ENCODE data around the gene AIG1. TPM values are rescaled to one million over a fixed set of nuclear protein-coding genes. Genes with fewer than 3 reads are reported as not detected.

AIG1 gene
- total and polyA plus RNA-seq, 4 donors, result 32.4 to 72.3 (median 49.3) TPM

- H3K9me3 ChIP-seq (ENCODE audit: control insufficient read depth, low read length), result no peaks in the 10 kb centered on the region
- no peak overlapping the region for H3K4me3 ChIP-seq (ENCODE audit: low read length in 2 of 2)
- H3K27ac ChIP-seq (ENCODE audit: low read depth in 1 of 2, low read length in 2 of 2), result no peak overlapping the region
- ATAC-seq (ENCODE audit: low FRiP score) (no peak), DNase-seq (no peak)
- no peaks in the 10 kb centered on the region for H3K36me3 ChIP-seq (ENCODE audit: control insufficient read depth in 1 of 2, insufficient read depth in 2 of 2, low read length in 1 of 2)
- intact Hi-C loops (cut with DNase I), result no loop called here
- 97% methylated on average over 2 of the region's 2 CpGs for WGBS, 2 donors
- no peaks in the 10 kb centered on the region for H3K27me3 ChIP-seq (ENCODE audit: control insufficient read depth in 1 of 2, insufficient read depth in 2 of 2, low read length in 1 of 2)
- H3K4me1 ChIP-seq (ENCODE audit: control insufficient read depth in 1 of 2, insufficient read depth in 2 of 2, low read length in 2 of 2), result peaks cover 0 to 1% of the 10 kb centered on the region in 2 donors
Measured at GRCh38 chr6:143096403-143096802, 35.7 kb downstream of the AIG1 start.

DNA sequence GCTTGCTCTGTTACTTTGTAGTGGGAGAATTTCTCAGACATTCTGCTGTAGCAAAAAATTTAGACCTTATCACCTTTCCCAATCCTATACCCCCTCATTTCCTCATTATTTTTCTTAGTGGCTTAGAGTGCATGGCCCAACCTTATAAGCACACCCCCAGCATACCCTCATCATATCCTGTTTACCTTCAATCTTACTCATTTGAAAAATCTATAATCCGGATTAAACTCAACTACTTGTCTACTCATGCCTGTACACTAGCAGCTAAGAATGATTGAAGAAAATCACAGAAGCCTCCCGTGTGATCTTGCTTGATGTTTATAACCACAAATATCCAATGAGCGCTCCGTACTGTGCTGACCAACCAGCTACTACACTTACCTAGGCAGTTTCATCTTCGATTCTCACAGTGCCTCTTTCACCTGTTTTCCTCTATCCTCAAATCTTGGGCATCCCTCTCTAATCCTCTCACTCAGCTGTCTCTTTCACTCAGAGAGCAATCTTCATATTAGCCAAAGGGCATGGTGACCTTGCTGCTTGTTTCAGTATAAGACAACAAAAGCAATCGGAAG, 36.6 kb downstream of the AIG1 start:
- Histone ChIP-seq H3K9me3 (ENCODE audit: control insufficient read depth, low read length) (no peaks in the 10 kb centered on the region), H3K4me1 (ENCODE audit: control insufficient read depth in 1 of 2, insufficient read depth in 2 of 2, low read length in 2 of 2) (peaks cover 0 to 1% of the 10 kb centered on the region in 2 donors), H3K27me3 (ENCODE audit: control insufficient read depth in 1 of 2, insufficient read depth in 2 of 2, low read length in 1 of 2) (no peaks in the 10 kb centered on the region), H3K4me3 (ENCODE audit: low read length in 2 of 2) (no peak overlapping the region), H3K36me3 (ENCODE audit: control insufficient read depth in 1 of 2, insufficient read depth in 2 of 2, low read length in 1 of 2) (no peaks in the 10 kb centered on the region), H3K27ac (ENCODE audit: low read depth in 1 of 2, low read length in 2 of 2) (no peak overlapping the region)
- DNase-seq, result no peak
- intact Hi-C loops (cut with DNase I), result no loop called here
- ATAC-seq (ENCODE audit: low FRiP score), result no peak
- 93 to 94% methylated on average over 6 of the region's 6 CpGs for WGBS, 2 donors

GRCh38 chr6:143098054-143098671, 37.5 kb downstream of the AIG1 start:
- Histone ChIP-seq H3K9me3 (ENCODE audit: control insufficient read depth, low read length) (no peaks in the 10 kb centered on the region), H3K4me1 (ENCODE audit: control insufficient read depth in 1 of 2, insufficient read depth in 2 of 2, low read length in 2 of 2) (peaks cover 0 to 1% of the 10 kb centered on the region in 2 donors), H3K27ac (ENCODE audit: low read depth in 1 of 2, low read length in 2 of 2) (no peak overlapping the region), H3K27me3 (ENCODE audit: control insufficient read depth in 1 of 2, insufficient read depth in 2 of 2, low read length in 1 of 2) (no peaks in the 10 kb centered on the region), H3K4me3 (ENCODE audit: low read length in 2 of 2) (no peak overlapping the region), H3K36me3 (ENCODE audit: control insufficient read depth in 1 of 2, insufficient read depth in 2 of 2, low read length in 1 of 2) (no peaks in the 10 kb centered on the region)
- WGBS, 2 donors, result 89 to 92% methylated on average over 2 of the region's 2 CpGs
- no peak for DNase-seq
- no peak for ATAC-seq (ENCODE audit: low FRiP score)
- intact Hi-C loops (cut with DNase I), result no loop called here

GRCh38 chr6:143099647-143100046, 39.0 kb downstream of the AIG1 start:
- no peak for ATAC-seq (ENCODE audit: low FRiP score)
- H3K27ac ChIP-seq (ENCODE audit: low read depth in 1 of 2, low read length in 2 of 2), result no peak overlapping the region
- H3K36me3 ChIP-seq (ENCODE audit: control insufficient read depth in 1 of 2, insufficient read depth in 2 of 2, low read length in 1 of 2), result no peaks in the 10 kb centered on the region
- no peaks in the 10 kb centered on the region for H3K9me3 ChIP-seq (ENCODE audit: control insufficient read depth, low read length)
- 98% methylated on average over 2 of the region's 2 CpGs for WGBS, 2 donors
- DNase-seq, result no peak
- H3K4me1 ChIP-seq (ENCODE audit: control insufficient read depth in 1 of 2, insufficient read depth in 2 of 2, low read length in 2 of 2), result peaks cover 1 to 2% of the 10 kb centered on the region in 2 donors
- intact Hi-C loops (cut with DNase I), result no loop called here
- H3K27me3 ChIP-seq (ENCODE audit: control insufficient read depth in 1 of 2, insufficient read depth in 2 of 2, low read length in 1 of 2), result no peaks in the 10 kb centered on the region
- no peak overlapping the region for H3K4me3 ChIP-seq (ENCODE audit: low read length in 2 of 2)

- intact Hi-C loops (cut with DNase I), result no loop called here
- 99 to 100% methylated on average over 2 of the region's 2 CpGs for WGBS, 2 donors
- H3K9me3 ChIP-seq (ENCODE audit: control insufficient read depth, low read length), result no peaks in the 10 kb centered on the region
- no peak overlapping the region for H3K27ac ChIP-seq (ENCODE audit: low read depth in 1 of 2, low read length in 2 of 2)
- H3K27me3 ChIP-seq (ENCODE audit: control insufficient read depth in 1 of 2, insufficient read depth in 2 of 2, low read length in 1 of 2), result no peaks in the 10 kb centered on the region
- H3K4me3 ChIP-seq (ENCODE audit: low read length in 2 of 2), result no peak overlapping the region
- H3K36me3 ChIP-seq (ENCODE audit: control insufficient read depth in 1 of 2, insufficient read depth in 2 of 2, low read length in 1 of 2), result no peaks in the 10 kb centered on the region
- no peak for DNase-seq
- peaks cover 1 to 2% of the 10 kb centered on the region in 2 donors for H3K4me1 ChIP-seq (ENCODE audit: control insufficient read depth in 1 of 2, insufficient read depth in 2 of 2, low read length in 2 of 2)
- ATAC-seq (ENCODE audit: low FRiP score), result no peak
Measured at GRCh38 chr6:143100429-143100828, 39.7 kb downstream of the AIG1 start.

DNA sequence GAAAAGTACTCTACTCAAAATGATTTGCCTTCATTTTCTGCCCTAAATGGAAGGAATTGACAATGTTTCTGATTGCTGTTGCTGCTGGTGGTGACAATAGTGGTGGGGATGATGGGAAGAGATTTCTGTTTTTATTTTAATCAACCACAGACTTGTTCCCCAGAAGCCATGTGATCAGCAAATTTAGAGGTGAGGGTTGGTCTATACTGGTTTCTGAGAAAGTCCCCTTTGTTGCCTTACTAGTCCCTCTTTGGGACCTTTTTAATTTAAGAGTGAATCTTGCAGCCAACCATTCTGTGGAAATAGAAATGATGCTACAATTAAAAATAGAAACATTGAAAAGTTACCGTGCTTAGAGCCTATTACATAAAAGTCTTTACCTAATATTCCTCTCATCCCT, 43.2 kb downstream of the AIG1 start:
- H3K9me3 ChIP-seq (ENCODE audit: control insufficient read depth, low read length), result no peaks in the 10 kb centered on the region
- DNase-seq (no peak), ATAC-seq (ENCODE audit: low FRiP score) (no peak)
- intact Hi-C loops (cut with DNase I), result no loop called here
- H3K4me1 ChIP-seq (ENCODE audit: control insufficient read depth in 1 of 2, insufficient read depth in 2 of 2, low read length in 2 of 2), result peaks cover 2 to 3% of the 10 kb centered on the region in 2 donors
- 10 to 22% methylated on average over 1 of the region's 1 CpG for WGBS, 2 donors
- no peak overlapping the region for H3K4me3 ChIP-seq (ENCODE audit: low read length in 2 of 2)
- no peak overlapping the region for H3K27ac ChIP-seq (ENCODE audit: low read depth in 1 of 2, low read length in 2 of 2)
- H3K27me3 ChIP-seq (ENCODE audit: control insufficient read depth in 1 of 2, insufficient read depth in 2 of 2, low read length in 1 of 2), result no peaks in the 10 kb centered on the region
- no peaks in the 10 kb centered on the region for H3K36me3 ChIP-seq (ENCODE audit: control insufficient read depth in 1 of 2, insufficient read depth in 2 of 2, low read length in 1 of 2)

DNA sequence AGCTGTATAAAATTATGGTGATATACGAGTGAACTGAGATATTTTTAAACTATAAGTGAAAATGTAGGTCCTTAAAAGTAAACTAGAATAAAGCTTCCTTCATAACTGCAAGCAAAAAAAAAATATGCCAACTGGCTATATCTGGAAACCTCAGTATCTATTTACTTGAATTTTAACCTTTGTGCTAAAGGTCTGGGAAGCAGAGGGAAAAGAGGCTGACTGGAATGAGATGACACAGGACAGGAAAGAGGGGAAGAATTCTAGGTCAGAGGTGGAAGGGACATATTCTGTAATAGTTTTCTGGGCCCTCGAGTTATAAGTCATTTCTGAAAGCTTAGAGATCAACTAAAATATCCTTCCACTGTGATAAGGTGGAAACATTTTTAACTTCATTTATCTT, 46.8 kb downstream of the AIG1 start:
- H3K27me3 ChIP-seq (ENCODE audit: control insufficient read depth in 1 of 2, insufficient read depth in 2 of 2, low read length in 1 of 2), result no peaks in the 10 kb centered on the region
- no peak overlapping the region for H3K4me3 ChIP-seq (ENCODE audit: low read length in 2 of 2)
- ATAC-seq (ENCODE audit: low FRiP score), result no peak
- H3K4me1 ChIP-seq (ENCODE audit: control insufficient read depth in 1 of 2, insufficient read depth in 2 of 2, low read length in 2 of 2), result peaks cover 2% of the 10 kb centered on the region in 2 donors
- WGBS, 2 donors, result 58 to 63% methylated on average over 2 of the region's 2 CpGs
- intact Hi-C loops (cut with DNase I), result no loop called here
- DNase-seq, result no peak
- no peak overlapping the region for H3K27ac ChIP-seq (ENCODE audit: low read depth in 1 of 2, low read length in 2 of 2)
- H3K9me3 ChIP-seq (ENCODE audit: control insufficient read depth, low read length), result no peaks in the 10 kb centered on the region
- no peaks in the 10 kb centered on the region for H3K36me3 ChIP-seq (ENCODE audit: control insufficient read depth in 1 of 2, insufficient read depth in 2 of 2, low read length in 1 of 2)

DNA sequence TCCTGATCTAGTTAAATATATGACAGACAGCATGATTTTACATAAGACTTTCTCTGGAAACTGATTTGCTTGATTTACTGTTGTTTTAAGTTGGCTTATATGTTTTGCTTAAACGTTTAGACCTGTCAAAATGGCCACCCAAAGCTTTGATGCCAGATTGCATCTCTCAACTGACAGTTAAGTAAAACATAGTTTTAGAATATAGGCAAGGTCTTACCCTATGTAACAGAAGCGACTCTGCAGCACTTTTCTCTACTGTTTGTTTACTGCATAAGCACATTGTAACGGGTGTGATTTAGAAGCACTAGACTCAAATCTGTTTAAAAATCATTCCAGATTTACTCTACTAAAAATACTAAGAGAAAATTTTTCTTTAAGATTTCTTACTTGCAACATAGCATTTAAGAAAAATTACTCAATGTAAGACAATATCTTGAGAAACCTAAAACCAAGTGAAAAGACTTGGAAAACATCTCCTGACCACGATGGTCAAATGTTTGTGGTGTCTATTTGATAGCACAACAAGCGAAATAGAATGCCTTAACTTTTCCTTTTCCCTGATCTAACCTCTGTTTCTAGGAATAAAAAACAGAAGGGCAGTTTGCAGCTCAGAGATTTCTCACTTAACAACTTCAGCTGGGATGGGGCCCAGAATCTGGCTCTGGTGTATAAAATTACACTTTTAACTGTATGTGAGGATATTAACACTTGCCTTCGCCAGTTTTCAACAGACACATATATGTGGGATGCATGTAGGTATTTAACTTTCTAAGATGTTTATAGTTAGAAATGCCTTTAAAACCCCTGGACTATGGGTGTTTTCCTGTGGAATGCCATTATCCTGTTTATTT, 47.4 kb downstream of the AIG1 start:
- Histone ChIP-seq H3K9me3 (ENCODE audit: control insufficient read depth, low read length) (no peaks in the 10 kb centered on the region), H3K4me1 (ENCODE audit: control insufficient read depth in 1 of 2, insufficient read depth in 2 of 2, low read length in 2 of 2) (peaks cover 2% of the 10 kb centered on the region in 2 donors), H3K27me3 (ENCODE audit: control insufficient read depth in 1 of 2, insufficient read depth in 2 of 2, low read length in 1 of 2) (no peaks in the 10 kb centered on the region), H3K36me3 (ENCODE audit: control insufficient read depth in 1 of 2, insufficient read depth in 2 of 2, low read length in 1 of 2) (no peaks in the 10 kb centered on the region), H3K27ac (ENCODE audit: low read depth in 1 of 2, low read length in 2 of 2) (no peak overlapping the region), H3K4me3 (ENCODE audit: low read length in 2 of 2) (no peak overlapping the region)
- WGBS, 2 donors, result 51 to 59% methylated on average over 6 of the region's 6 CpGs
- ATAC-seq (ENCODE audit: low FRiP score), result no peak
- intact Hi-C loops (cut with DNase I), result no loop called here
- DNase-seq, result no peak
